Liver (tissue), 9 donors: ENCODE results near the gene ZNF211. TPM values are rescaled to one million over a fixed set of nuclear protein-coding genes. Genes with fewer than 3 reads are reported as not detected.
A peak's percentile ranks its signal among the peaks of the same experiment; 100 is the strongest.

Experiments
- DNase-seq: peaks from one replicate; pipeline ENCODE4 v3.0.0-alpha.2; 2017; ENCODE audit warnings: low spot score
- H3K27ac ChIP-seq, 2 donors: one replicate each; pipeline ENCODE4 v1.7.0; 2013; ENCODE audit warnings: inconsistent platforms in 2 of 2, low read length in 2 of 2, control low read depth in 1 of 2, low read depth in 1 of 2, mild to moderate bottlenecking in 1 of 2
- H3K27me3 ChIP-seq, 4 donors: one replicate each; pipeline versions ENCODE4 v1.6.1 to v1.7.0; 2013; ENCODE audit warnings: low read length in 3 of 4, inconsistent platforms in 1 of 4, mild to moderate bottlenecking in 1 of 4, moderate library complexity in 1 of 4; ENCODE audit not compliant: control insufficient read depth in 4 of 4, insufficient read depth in 4 of 4
- H3K36me3 ChIP-seq, 4 donors: one replicate each; pipeline versions ENCODE4 v1.6.1 to v1.7.0; 2013; ENCODE audit warnings: low read length in 3 of 4, mild to moderate bottlenecking in 3 of 4, low read depth in 1 of 4, moderate library complexity in 1 of 4; ENCODE audit not compliant: control insufficient read depth in 4 of 4, insufficient read depth in 3 of 4
- H3K4me1 ChIP-seq, 4 donors: one replicate each; pipeline versions ENCODE4 v1.6.1 to v1.7.0; 2013; ENCODE audit warnings: low read length in 3 of 4, mild to moderate bottlenecking in 3 of 4, moderate library complexity in 1 of 4; ENCODE audit not compliant: control insufficient read depth in 4 of 4, insufficient read depth in 4 of 4
- H3K4me3 ChIP-seq, 3 donors: one replicate each; pipeline versions ENCODE4 v1.6.1 to v1.7.0; 2013; ENCODE audit warnings: low read length in 3 of 3, control low read depth in 1 of 3, low read depth in 1 of 3, mild to moderate bottlenecking in 1 of 3
- H3K9ac ChIP-seq, 2 donors: one replicate each; pipeline ENCODE4 v1.7.0; 2013; ENCODE audit warnings: low read length in 2 of 2, mild to moderate bottlenecking in 2 of 2, moderate library complexity in 2 of 2, control low read depth in 1 of 2, low read depth in 1 of 2
- H3K9me3 ChIP-seq, 4 donors: one replicate each; pipeline versions ENCODE4 v1.6.1 to v1.7.0; 2013; ENCODE audit warnings: low read length in 3 of 4; ENCODE audit not compliant: control insufficient read depth in 4 of 4
- ATF3 ChIP-seq: IDR thresholded peaks from 2 replicates; pipeline ENCODE4 v1.6.1; 2016; ENCODE audit warnings: antibody characterized with exemption
- FOXA1 ChIP-seq: IDR thresholded peaks from 2 replicates; pipeline ENCODE4 v1.6.1; 2016; ENCODE audit warnings: antibody characterized with exemption
- FOXA2 ChIP-seq: IDR thresholded peaks from 2 replicates; pipeline ENCODE4 v1.6.1; 2016; ENCODE audit warnings: antibody characterized with exemption
- HNF4A ChIP-seq, 2 donors: conservative IDR thresholded peaks; 2 replicates each; pipeline ENCODE4 v1.6.1; 2016; ENCODE audit warnings: antibody characterized with exemption in 2 of 2, mild to moderate bottlenecking in 2 of 2
- HNF4G ChIP-seq: IDR thresholded peaks from 2 replicates; pipeline ENCODE4 v1.6.1; 2016; ENCODE audit warnings: antibody characterized with exemption
- JUND ChIP-seq, 2 donors: IDR thresholded peaks; 2 replicates each; pipeline ENCODE4 v1.6.1; 2016; ENCODE audit warnings: antibody characterized with exemption in 2 of 2
- NR2F2 ChIP-seq: IDR thresholded peaks from 2 replicates; pipeline ENCODE4 v1.6.1; 2016; ENCODE audit warnings: antibody characterized with exemption
- RAD21 ChIP-seq, 2 donors: IDR thresholded peaks; 2 replicates each; pipeline ENCODE4 v1.6.1; 2016; ENCODE audit warnings: antibody characterized with exemption in 2 of 2, mild to moderate bottlenecking in 2 of 2
- RXRA ChIP-seq, 2 donors: IDR thresholded peaks; 2 replicates each; pipeline ENCODE4 v1.6.1; 2017 to 2018; ENCODE audit warnings: antibody characterized with exemption in 2 of 2, mild to moderate bottlenecking in 1 of 2
- SP1 ChIP-seq: IDR thresholded peaks from 2 replicates; pipeline ENCODE4 v1.6.1; 2018; ENCODE audit warnings: antibody characterized with exemption, mild to moderate bottlenecking
- TAF1 ChIP-seq: conservative IDR thresholded peaks from 2 replicates; pipeline ENCODE4 v1.6.1; 2016; ENCODE audit warnings: antibody characterized with exemption, mild to moderate bottlenecking
- YY1 ChIP-seq: IDR thresholded peaks from 2 replicates; pipeline ENCODE4 v1.6.1; 2016; ENCODE audit warnings: antibody characterized with exemption, mild to moderate bottlenecking
- WGBS: extraction: QIAGEN DNeasy Blood & Tissue Kit; methylation state at CpG from one replicate; pipeline ENCODE4 v1.1.7; 2013; 5-methylcytosine and 5-hydroxymethylcytosine counted together
- polyA plus RNA-seq, 2 donors: library from polyadenylated mRNA; stranded (reverse) in 1 of 2; unstranded in 1 of 2; fragments of 200-250 nt in 1 of 2; fragments of >200 nt in 1 of 2; fragmentation: Nextera tagmentation in 1 of 2; extraction: Ambion mirVana in 1 of 2; gene quantifications; one replicate each; pipeline versions ENCODE4 v1.2.1 to v1.2.3, GENCODE V29; 2013 to 2015
- total RNA-seq, 2 donors: library from RNA; depleted of rRNA; stranded (reverse); fragments of >200 nt; gene quantifications; one replicate each; pipeline ENCODE4 v1.2.3, GENCODE V29; 2014
- TF ChIP-seq, protein P1 (sequence below): IDR thresholded peaks from 2 replicates; pipeline ENCODE4 v1.6.1; 2016; ENCODE audit warnings: antibody characterized with exemption
- TF ChIP-seq, protein P2 (sequence below): IDR thresholded peaks from 2 replicates; pipeline ENCODE4 v1.6.1; 2016; ENCODE audit warnings: antibody characterized with exemption
- TF ChIP-seq, protein P3 (sequence below): fragments of 150-350 bp; IDR thresholded peaks from 2 replicates; pipeline ENCODE4 v1.5.1; 2017; ENCODE audit warnings: improper control_type of control experiment, low read depth, low read length; ENCODE audit not compliant: missing input control
- donor health status: healthy.
- donor health status: healthy.
- donor health status: healthy.
- donor health status: healthy.
- donor health status: healthy.

The ZNF211 gene
- total and polyA plus RNA-seq, 4 donors, result 2.0 to 7.0 (median 3.3) TPM

- peaks cover 0 to 11% (median 1%) of the 10 kb centered on the region in 4 donors for H3K27me3 ChIP-seq
- WGBS, result 4% methylated on average over 64 of the region's 64 CpGs
- DNase-seq, result peak; percentile 62
- peaks cover 0 to 4% (median 0%) of the 10 kb centered on the region in 4 donors for H3K4me1 ChIP-seq
- peak overlapping the region in 1 of 2 donors; percentile 35 for H3K27ac ChIP-seq
- H3K36me3 ChIP-seq, result peaks cover 0 to 2% (median 0%) of the 10 kb centered on the region in 4 donors
- TF ChIP-seq YY1, result no peak
- TF ChIP-seq SP1, result no peak
- no peak for TF ChIP-seq HNF4A (conservative IDR thresholded peaks at IDR 0.05)
- TF ChIP-seq TAF1, result no peak
- no peak for TF ChIP-seq FOXA1
- TF ChIP-seq JUND (IDR thresholded peaks at IDR 0.05), result no peak
- TF ChIP-seq, protein P1, sequence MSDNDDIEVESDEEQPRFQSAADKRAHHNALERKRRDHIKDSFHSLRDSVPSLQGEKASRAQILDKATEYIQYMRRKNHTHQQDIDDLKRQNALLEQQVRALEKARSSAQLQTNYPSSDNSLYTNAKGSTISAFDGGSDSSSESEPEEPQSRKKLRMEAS, result no peak
- TF ChIP-seq, protein P2, sequence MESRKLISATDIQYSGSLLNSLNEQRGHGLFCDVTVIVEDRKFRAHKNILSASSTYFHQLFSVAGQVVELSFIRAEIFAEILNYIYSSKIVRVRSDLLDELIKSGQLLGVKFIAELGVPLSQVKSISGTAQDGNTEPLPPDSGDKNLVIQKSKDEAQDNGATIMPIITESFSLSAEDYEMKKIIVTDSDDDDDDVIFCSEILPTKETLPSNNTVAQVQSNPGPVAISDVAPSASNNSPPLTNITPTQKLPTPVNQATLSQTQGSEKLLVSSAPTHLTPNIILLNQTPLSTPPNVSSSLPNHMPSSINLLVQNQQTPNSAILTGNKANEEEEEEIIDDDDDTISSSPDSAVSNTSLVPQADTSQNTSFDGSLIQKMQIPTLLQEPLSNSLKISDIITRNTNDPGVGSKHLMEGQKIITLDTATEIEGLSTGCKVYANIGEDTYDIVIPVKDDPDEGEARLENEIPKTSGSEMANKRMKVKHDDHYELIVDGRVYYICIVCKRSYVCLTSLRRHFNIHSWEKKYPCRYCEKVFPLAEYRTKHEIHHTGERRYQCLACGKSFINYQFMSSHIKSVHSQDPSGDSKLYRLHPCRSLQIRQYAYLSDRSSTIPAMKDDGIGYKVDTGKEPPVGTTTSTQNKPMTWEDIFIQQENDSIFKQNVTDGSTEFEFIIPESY, result no peak
- no peak for TF ChIP-seq RAD21 (IDR thresholded peaks at IDR 0.05)
- TF ChIP-seq HNF4G, result no peak
- TF ChIP-seq FOXA2, result no peak
- H3K9me3 ChIP-seq, result peaks cover 9 to 28% (median 15%) of the 10 kb centered on the region in 4 donors
- H3K9ac ChIP-seq, result no peak overlapping the region
- H3K4me3 ChIP-seq, result peak overlapping the region in 2 of 3 donors; percentile 37 to 55
These were observed 31.5 kb downstream of the ZNF211 start for GRCh38 chr19:57664269-57665127.

GRCh38 chr19:57665261-57665806 lies 32.4 kb downstream of the ZNF211 start:
- H3K36me3 ChIP-seq, result peaks cover 0 to 2% (median 0%) of the 10 kb centered on the region in 4 donors
- H3K4me1 ChIP-seq, result peaks cover 0 to 4% (median 0%) of the 10 kb centered on the region in 4 donors
- peaks cover 9 to 23% (median 14%) of the 10 kb centered on the region in 4 donors for H3K9me3 ChIP-seq
- DNase-seq, result no peak
- H3K27ac ChIP-seq, result no peak overlapping the region
- no peak overlapping the region for H3K9ac ChIP-seq
- no peak overlapping the region for H3K4me3 ChIP-seq
- peaks cover 0 to 10% (median 1%) of the 10 kb centered on the region in 4 donors for H3K27me3 ChIP-seq
- TF ChIP-seq NR2F2, result no peak
- TF ChIP-seq TAF1, result no peak
- TF ChIP-seq, protein P2, result no peak
- no peak for TF ChIP-seq ATF3
- TF ChIP-seq, protein P3, sequence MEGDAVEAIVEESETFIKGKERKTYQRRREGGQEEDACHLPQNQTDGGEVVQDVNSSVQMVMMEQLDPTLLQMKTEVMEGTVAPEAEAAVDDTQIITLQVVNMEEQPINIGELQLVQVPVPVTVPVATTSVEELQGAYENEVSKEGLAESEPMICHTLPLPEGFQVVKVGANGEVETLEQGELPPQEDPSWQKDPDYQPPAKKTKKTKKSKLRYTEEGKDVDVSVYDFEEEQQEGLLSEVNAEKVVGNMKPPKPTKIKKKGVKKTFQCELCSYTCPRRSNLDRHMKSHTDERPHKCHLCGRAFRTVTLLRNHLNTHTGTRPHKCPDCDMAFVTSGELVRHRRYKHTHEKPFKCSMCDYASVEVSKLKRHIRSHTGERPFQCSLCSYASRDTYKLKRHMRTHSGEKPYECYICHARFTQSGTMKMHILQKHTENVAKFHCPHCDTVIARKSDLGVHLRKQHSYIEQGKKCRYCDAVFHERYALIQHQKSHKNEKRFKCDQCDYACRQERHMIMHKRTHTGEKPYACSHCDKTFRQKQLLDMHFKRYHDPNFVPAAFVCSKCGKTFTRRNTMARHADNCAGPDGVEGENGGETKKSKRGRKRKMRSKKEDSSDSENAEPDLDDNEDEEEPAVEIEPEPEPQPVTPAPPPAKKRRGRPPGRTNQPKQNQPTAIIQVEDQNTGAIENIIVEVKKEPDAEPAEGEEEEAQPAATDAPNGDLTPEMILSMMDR, result no peak
- TF ChIP-seq FOXA2, result no peak
- no peak for TF ChIP-seq RXRA (IDR thresholded peaks at IDR 0.05)
- no peak for TF ChIP-seq YY1
- 82% methylated on average over 9 of the region's 9 CpGs for WGBS
